Activated T-helper 1 cell treated with anti-CD3 and anti-CD28 coated beads, Interleukin-12 subunit alpha, Interleukin-12 subunit beta, Interleukin-2, Interleukin-4 antibody, amounts not matched to agents 30 ng/mL and 10 ng/mL and 1 ng/mL, durations not matched to agents 14 hours and 24 hours and 36 hours (primary cell): ENCODE data around the gene EARS2. TPM values are rescaled to one million over a fixed set of nuclear protein-coding genes. Genes with fewer than 3 reads are reported as not detected.
"Not testable (repeated sequence)": the region's sequence is repeated elsewhere in the genome, so short reads cannot be mapped to it uniquely, and the experiment has no call there.

ENCODE experiments used
- DNase-seq: peaks from one replicate; pipeline ENCODE4 v3.0.0; 2021; ENCODE audit warnings: low spot score
- H3K27ac Mint-ChIP-seq: one replicate; pipeline ENCODE4 v1.8.0; 2021; ENCODE audit warnings: mild to moderate bottlenecking, mixed read lengths
- H3K27me3 Mint-ChIP-seq: one replicate; pipeline ENCODE4 v1.8.0; 2022; ENCODE audit warnings: mild to moderate bottlenecking, moderate library complexity, mixed read lengths; ENCODE audit not compliant: insufficient read depth
- H3K36me3 Mint-ChIP-seq: one replicate; pipeline ENCODE4 v1.8.0; 2021; ENCODE audit warnings: low read depth, mixed read lengths
- H3K4me1 Mint-ChIP-seq: one replicate; pipeline ENCODE4 v1.8.0; 2021; ENCODE audit warnings: low read depth, mixed read lengths
- H3K4me3 Mint-ChIP-seq: one replicate; pipeline ENCODE4 v1.8.0; 2021; ENCODE audit warnings: mild to moderate bottlenecking, moderate library complexity, mixed read lengths
- H3K9me3 Mint-ChIP-seq: one replicate; pipeline ENCODE4 v1.8.0; 2021; ENCODE audit warnings: mixed read lengths
- intact Hi-C: fragments of 100-400 bp; cut with micrococcal nuclease; formaldehyde crosslinking; loops from one replicate; pipeline ENCODE4 v1.15.1; 2024
- total RNA-seq: library from RNA; stranded (reverse); gene quantifications from 2 replicates; pipeline ENCODE4 v1.2.3, GENCODE V29; 2022

The EARS2 gene
- total RNA-seq, 1 donor from 2014 or later: 27.8 TPM

- Mint-ChIP-seq H3K27ac (peak overlapping the region; percentile 43), H3K27me3 (no peaks in the 10 kb centered on the region), H3K36me3 (peaks cover 22% of the 10 kb centered on the region), H3K9me3 (no peaks in the 10 kb centered on the region), H3K4me3 (no peak overlapping the region), H3K4me1 (peaks cover 29% of the 10 kb centered on the region)
- no peak for DNase-seq
- intact Hi-C loops: no loop called here
These were observed 40.6 kb downstream of the EARS2 start for GRCh38 chr16:23516366-23517137.

GRCh38 chr16:23515881-23516280, 41.3 kb downstream of the EARS2 start:
- intact Hi-C loops: loop anchor here (2.0 kb wide), 1 partner anchor 81 kb away; the partner anchor contains the start of gene NDUFAB1
- H3K27ac Mint-ChIP-seq: no peak overlapping the region
- H3K36me3 Mint-ChIP-seq: peaks cover 20% of the 10 kb centered on the region
- H3K27me3 Mint-ChIP-seq: no peaks in the 10 kb centered on the region
- no peaks in the 10 kb centered on the region for H3K9me3 Mint-ChIP-seq
- no peak for DNase-seq
- peak overlapping the region; percentile 4 for H3K4me3 Mint-ChIP-seq
- H3K4me1 Mint-ChIP-seq: peaks cover 29% of the 10 kb centered on the region

GRCh38 chr16:23514381-23515152, 42.6 kb downstream of the EARS2 start:
- Mint-ChIP-seq H3K36me3 (peaks cover 18% of the 10 kb centered on the region), H3K9me3 (no peaks in the 10 kb centered on the region), H3K4me3 (peak overlapping the region; percentile 46), H3K4me1 (peaks cover 36% of the 10 kb centered on the region), H3K27me3 (no peaks in the 10 kb centered on the region), H3K27ac (peak overlapping the region; percentile 32)
- peak; percentile 27 for DNase-seq
- intact Hi-C loops: loop anchor here (2.0 kb wide), 1 partner anchor 82 kb away; the partner anchor contains the start of gene NDUFAB1

- intact Hi-C loops: no loop called here
- Mint-ChIP-seq H3K27ac (no peak overlapping the region), H3K9me3 (no peaks in the 10 kb centered on the region), H3K4me1 (peaks cover 45% of the 10 kb centered on the region), H3K4me3 (no peak overlapping the region), H3K36me3 (peaks cover 22% of the 10 kb centered on the region), H3K27me3 (no peaks in the 10 kb centered on the region)
- no peak for DNase-seq
These were observed 44.9 kb downstream of the EARS2 start for GRCh38 chr16:23512168-23512695.

- no peak overlapping the region for H3K27ac Mint-ChIP-seq
- H3K4me1 Mint-ChIP-seq: peaks cover 49% of the 10 kb centered on the region
- peak overlapping the region; percentile 64 for H3K4me3 Mint-ChIP-seq
- H3K27me3 Mint-ChIP-seq: no peaks in the 10 kb centered on the region
- peaks cover 26% of the 10 kb centered on the region for H3K36me3 Mint-ChIP-seq
- DNase-seq: no peak
- no peaks in the 10 kb centered on the region for H3K9me3 Mint-ChIP-seq
- intact Hi-C loops: no loop called here
These were observed 45.4 kb downstream of the EARS2 start for GRCh38 chr16:23511731-23512130.

- H3K4me1 Mint-ChIP-seq: peaks cover 51% of the 10 kb centered on the region
- H3K27ac Mint-ChIP-seq: peak overlapping the region; percentile 78
- peaks cover 24% of the 10 kb centered on the region for H3K36me3 Mint-ChIP-seq
- H3K4me3 Mint-ChIP-seq: peak overlapping the region; percentile 85
- not testable (repeated sequence) for H3K9me3 Mint-ChIP-seq, H3K27me3 Mint-ChIP-seq, DNase-seq
- intact Hi-C loops: loop anchor here (1.0 kb wide), 3 partner anchors 46 to 331 kb away; partner anchors contain the start of genes COG7, EARS2 and UBFD1
These were observed 46.3 kb downstream of the EARS2 start for GRCh38 chr16:23510915-23511270.

- Mint-ChIP-seq H3K4me1 (peaks cover 50% of the 10 kb centered on the region), H3K9me3 (no peaks in the 10 kb centered on the region), H3K36me3 (peaks cover 22% of the 10 kb centered on the region), H3K27me3 (no peaks in the 10 kb centered on the region), H3K27ac (peak within 1 kb of the TSS; percentile 87), H3K4me3 (peak within 1 kb of the TSS; percentile 89)
- intact Hi-C loops: loop anchor here (1.0 kb wide), 3 partner anchors 47 to 332 kb away; partner anchors contain the start of genes COG7, EARS2 and UBFD1
- peak; percentile 74 for DNase-seq
These were observed 46.8 kb downstream of the EARS2 start, which contains the start of gene GGA2 for GRCh38 chr16:23510164-23510914. Gene GGA2, minus strand, starts transcription at chr16:23510494. Its CDS starts 83 bp downstream, at chr16:23510411.

GRCh38 chr16:23509782-23510163, 47.4 kb downstream of the EARS2 start:
- peaks cover 50% of the 10 kb centered on the region for H3K4me1 Mint-ChIP-seq
- no peaks in the 10 kb centered on the region for H3K9me3 Mint-ChIP-seq
- peak overlapping the region; percentile 89 for H3K4me3 Mint-ChIP-seq
- H3K27ac Mint-ChIP-seq: peak overlapping the region; percentile 87
- no peaks in the 10 kb centered on the region for H3K27me3 Mint-ChIP-seq
- peaks cover 21% of the 10 kb centered on the region for H3K36me3 Mint-ChIP-seq
- intact Hi-C loops: loop anchor here (1.0 kb wide), 3 partner anchors 48 to 333 kb away; partner anchors contain the start of genes COG7, EARS2 and UBFD1
- DNase-seq: peak; percentile 22

GRCh38 chr16:23509441-23509754, 47.8 kb downstream of the EARS2 start:
- intact Hi-C loops: no loop called here
- Mint-ChIP-seq H3K4me1 (peaks cover 50% of the 10 kb centered on the region), H3K9me3 (no peaks in the 10 kb centered on the region), H3K27me3 (no peaks in the 10 kb centered on the region), H3K27ac (no peak overlapping the region), H3K36me3 (peaks cover 17% of the 10 kb centered on the region), H3K4me3 (peak overlapping the region; percentile 89)
- DNase-seq: no peak

GRCh38 chr16:23508589-23509440, 48.3 kb downstream of the EARS2 start:
- Mint-ChIP-seq H3K4me3 (peak overlapping the region; percentile 89), H3K4me1 (peaks cover 52% of the 10 kb centered on the region), H3K27ac (peak overlapping the region; percentile 8), H3K27me3 (no peaks in the 10 kb centered on the region), H3K36me3 (peaks cover 18% of the 10 kb centered on the region), H3K9me3 (no peaks in the 10 kb centered on the region)
- DNase-seq: no peak
- intact Hi-C loops: no loop called here

GRCh38 chr16:23506606-23506994, 50.5 kb downstream of the EARS2 start:
- peak overlapping the region; percentile 28 for H3K27ac Mint-ChIP-seq
- peaks cover 21% of the 10 kb centered on the region for H3K36me3 Mint-ChIP-seq
- DNase-seq: no peak
- H3K4me1 Mint-ChIP-seq: peaks cover 69% of the 10 kb centered on the region
- intact Hi-C loops: no loop called here
- no peaks in the 10 kb centered on the region for H3K27me3 Mint-ChIP-seq
- H3K4me3 Mint-ChIP-seq: peak overlapping the region; percentile 1
- H3K9me3 Mint-ChIP-seq: no peaks in the 10 kb centered on the region
